DND-41 (cell line): ENCODE data around the gene HOATZ.

Source experiments
- CTCF ChIP-seq: IDR thresholded peaks from 2 replicates; pipeline ENCODE4 v1.5.1; 2012; ENCODE audit warnings: borderline replicate concordance, low read length, moderate library complexity, mild to moderate bottlenecking; ENCODE audit not compliant: poor library complexity, severe bottlenecking; ENCODE audit errors: extremely low read depth
- EZH2 ChIP-seq: IDR thresholded peaks from 3 replicates; pipeline ENCODE4 v1.6.1; 2012; ENCODE audit warnings: borderline replicate concordance, low read depth, mild to moderate bottlenecking, moderate library complexity, low read length, inconsistent platforms; ENCODE audit not compliant: severe bottlenecking

GRCh38 chr11:111531687-111532364, 17.2 kb downstream of the HOATZ start:
- TF ChIP-seq CTCF (no peak), EZH2 (no peak)
